ENCODE results near the gene SRSF10. TPM values are rescaled to one million over a fixed set of nuclear protein-coding genes. Genes with fewer than 3 reads are reported as not detected.
A peak's percentile ranks its signal among the peaks of the same experiment; 100 is the strongest.

Gene SRSF10
- polyA plus RNA-seq, 3 donors = 66.6 to 76.2 (median 75.6) TPM

GRCh38 chr1:23977854-23978191 lies 2.3 kb downstream of the SRSF10 start:
- intact Hi-C loops (cut with micrococcal nuclease) = loop anchor here in 1 of 2 donors (10.0 kb wide), 1 partner anchor 667 kb away; the partner anchor contains the start of gene SRRM1
- Histone ChIP-seq H3K36me3 (replicated peaks in 1 of 2; ENCODE audit: control insufficient read depth in 1 of 2, insufficient read depth in 2 of 2, low read length in 2 of 2) (peaks cover 26 to 49% of the 10 kb centered on the region in 2 donors), H3K4me1 (ENCODE audit: control insufficient read depth in 1 of 2, insufficient read depth in 2 of 2, low read length in 2 of 2) (peaks cover 25 to 39% of the 10 kb centered on the region in 2 donors), H4K20me1 (ENCODE audit: insufficient read depth, low read length) (peaks cover 60% of the 10 kb centered on the region), H3K4me2 (replicated peaks; ENCODE audit: extremely low read depth, low read length, poor library complexity, severe bottlenecking) (no peak overlapping the region), H3K27ac (ENCODE audit: low read depth in 1 of 2, low read length in 2 of 2) (no peak overlapping the region), H3K9me3 (replicated peaks in 1 of 2; ENCODE audit: control insufficient read depth in 1 of 2, insufficient read depth in 1 of 2, low read length in 2 of 2) (no peaks in the 10 kb centered on the region), H3K79me2 (ENCODE audit: insufficient read depth, low read length) (peaks cover 73% of the 10 kb centered on the region), H2AFZ (ENCODE audit: insufficient read depth, low read depth, low read length, poor library complexity, severe bottlenecking) (no peak overlapping the region), H3K9ac (ENCODE audit: insufficient read depth, low read length, poor library complexity, severe bottlenecking) (no peak overlapping the region), H3K4me3 (replicated peaks in 1 of 3; ENCODE audit: low read depth in 2 of 3, low read length in 3 of 3) (no peak overlapping the region), H3K27me3 (ENCODE audit: control insufficient read depth in 2 of 2, insufficient read depth in 2 of 2, low read length in 2 of 2) (no peaks in the 10 kb centered on the region)
- no peak overlapping the region for H3K4me3 Mint-ChIP-seq
- no peaks in the 10 kb centered on the region for H3K9me3 Mint-ChIP-seq
- peaks cover 40% of the 10 kb centered on the region for H3K4me1 Mint-ChIP-seq
- WGBS (ENCODE audit: insufficient coverage) = no CpG with 5 or more reads among the region's 1 CpG
- peak overlapping the region in 2 of 7 donors; percentile 15 to 67 for H3K27ac Mint-ChIP-seq
- peaks cover 27 to 28% of the 10 kb centered on the region in 2 donors for H3K36me3 Mint-ChIP-seq
- DNase-seq = no peak
- H3K27me3 Mint-ChIP-seq (ENCODE audit: low read depth in 3 of 3) = peaks cover 0 to 2% (median 0%) of the 10 kb centered on the region in 3 donors
- TF ChIP-seq, protein P1, sequence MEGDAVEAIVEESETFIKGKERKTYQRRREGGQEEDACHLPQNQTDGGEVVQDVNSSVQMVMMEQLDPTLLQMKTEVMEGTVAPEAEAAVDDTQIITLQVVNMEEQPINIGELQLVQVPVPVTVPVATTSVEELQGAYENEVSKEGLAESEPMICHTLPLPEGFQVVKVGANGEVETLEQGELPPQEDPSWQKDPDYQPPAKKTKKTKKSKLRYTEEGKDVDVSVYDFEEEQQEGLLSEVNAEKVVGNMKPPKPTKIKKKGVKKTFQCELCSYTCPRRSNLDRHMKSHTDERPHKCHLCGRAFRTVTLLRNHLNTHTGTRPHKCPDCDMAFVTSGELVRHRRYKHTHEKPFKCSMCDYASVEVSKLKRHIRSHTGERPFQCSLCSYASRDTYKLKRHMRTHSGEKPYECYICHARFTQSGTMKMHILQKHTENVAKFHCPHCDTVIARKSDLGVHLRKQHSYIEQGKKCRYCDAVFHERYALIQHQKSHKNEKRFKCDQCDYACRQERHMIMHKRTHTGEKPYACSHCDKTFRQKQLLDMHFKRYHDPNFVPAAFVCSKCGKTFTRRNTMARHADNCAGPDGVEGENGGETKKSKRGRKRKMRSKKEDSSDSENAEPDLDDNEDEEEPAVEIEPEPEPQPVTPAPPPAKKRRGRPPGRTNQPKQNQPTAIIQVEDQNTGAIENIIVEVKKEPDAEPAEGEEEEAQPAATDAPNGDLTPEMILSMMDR (IDR thresholded peaks at IDR 0.05) = no peak

- WGBS (ENCODE audit: insufficient coverage) = 28% methylated on average over 2 of the region's 4 CpGs
- Histone ChIP-seq H3K27ac (ENCODE audit: low read depth in 1 of 2, low read length in 2 of 2) (peak overlapping the region in 1 of 2 donors; percentile 9), H3K9me3 (replicated peaks in 1 of 2; ENCODE audit: control insufficient read depth in 1 of 2, insufficient read depth in 1 of 2, low read length in 2 of 2) (no peaks in the 10 kb centered on the region), H3K27me3 (ENCODE audit: control insufficient read depth in 2 of 2, insufficient read depth in 2 of 2, low read length in 2 of 2) (no peaks in the 10 kb centered on the region), H4K20me1 (ENCODE audit: insufficient read depth, low read length) (peaks cover 64% of the 10 kb centered on the region), H3K36me3 (replicated peaks in 1 of 2; ENCODE audit: control insufficient read depth in 1 of 2, insufficient read depth in 2 of 2, low read length in 2 of 2) (peaks cover 27 to 54% of the 10 kb centered on the region in 2 donors), H3K4me1 (ENCODE audit: control insufficient read depth in 1 of 2, insufficient read depth in 2 of 2, low read length in 2 of 2) (peaks cover 25 to 39% of the 10 kb centered on the region in 2 donors), H2AFZ (ENCODE audit: insufficient read depth, low read depth, low read length, poor library complexity, severe bottlenecking) (no peak overlapping the region), H3K9ac (ENCODE audit: insufficient read depth, low read length, poor library complexity, severe bottlenecking) (no peak overlapping the region), H3K79me2 (ENCODE audit: insufficient read depth, low read length) (peaks cover 78% of the 10 kb centered on the region), H3K4me3 (replicated peaks in 1 of 3; ENCODE audit: low read depth in 2 of 3, low read length in 3 of 3) (no peak overlapping the region), H3K4me2 (replicated peaks; ENCODE audit: extremely low read depth, low read length, poor library complexity, severe bottlenecking) (no peak overlapping the region)
- H3K36me3 Mint-ChIP-seq = peaks cover 29 to 31% of the 10 kb centered on the region in 2 donors
- H3K4me3 Mint-ChIP-seq = no peak overlapping the region
- peaks cover 40% of the 10 kb centered on the region for H3K4me1 Mint-ChIP-seq
- peaks cover 0 to 2% (median 0%) of the 10 kb centered on the region in 3 donors for H3K27me3 Mint-ChIP-seq (ENCODE audit: low read depth in 3 of 3)
- intact Hi-C loops (cut with micrococcal nuclease) = loop anchor here in 1 of 2 donors (10.0 kb wide), 1 partner anchor 667 kb away; the partner anchor contains the start of gene SRRM1
- no peaks in the 10 kb centered on the region for H3K9me3 Mint-ChIP-seq
- H3K27ac Mint-ChIP-seq = peak overlapping the region in 2 of 7 donors; percentile 66 to 73
- TF ChIP-seq, protein P1 (IDR thresholded peaks at IDR 0.05) = no peak
- DNase-seq = no peak
Measured at GRCh38 chr1:23977187-23977853, 2.8 kb downstream of the SRSF10 start.
